Muscle layer of colon (tissue), 2 donors: Measurements from ENCODE around the gene SLC35F4.

Source experiments
- H3K27ac ChIP-seq: one replicate; pipeline ENCODE4 v1.7.0; 2013; ENCODE audit warnings: low read depth, mild to moderate bottlenecking, low read length, moderate library complexity
- H3K27me3 ChIP-seq, 2 donors: one replicate each; pipeline ENCODE4 v1.7.0; 2013; ENCODE audit warnings: low read length in 2 of 2, mild to moderate bottlenecking in 2 of 2; ENCODE audit not compliant: insufficient read depth in 2 of 2, control insufficient read depth in 1 of 2
- H3K36me3 ChIP-seq: one replicate; pipeline ENCODE4 v1.7.0; 2013; ENCODE audit warnings: mild to moderate bottlenecking, low read length; ENCODE audit not compliant: insufficient read depth
- H3K4me1 ChIP-seq: one replicate; pipeline ENCODE4 v1.7.0; 2013; ENCODE audit warnings: mild to moderate bottlenecking, low read length; ENCODE audit not compliant: insufficient read depth
- H3K4me3 ChIP-seq, 2 donors: one replicate each; pipeline ENCODE4 v1.7.0; 2013; ENCODE audit warnings: low read length in 2 of 2, low read depth in 1 of 2, mild to moderate bottlenecking in 1 of 2, moderate library complexity in 1 of 2
- H3K9ac ChIP-seq: one replicate; pipeline ENCODE4 v1.7.0; 2013; ENCODE audit warnings: low read length
- H3K9me3 ChIP-seq: one replicate; pipeline ENCODE4 v1.7.0; 2013; ENCODE audit warnings: mild to moderate bottlenecking, low read length
- donor health status: abdominal sarcoma.
- donor health status: Adenocarcinoma of cecum.

SLC35F4 gene

GRCh38 chr14:57865403-57866198 lies at the start of gene SLC35F4:
Gene SLC35F4, minus strand, starts transcription at chr14:57866092.
- H3K9ac ChIP-seq: no peak within 1 kb of the TSS
- peaks cover 0 to 28% of the 10 kb centered on the region in 2 donors for H3K27me3 ChIP-seq
- H3K4me3 ChIP-seq: no peak within 1 kb of the TSS

GRCh38 chr14:57909626-57910025 lies 43.7 kb upstream of the SLC35F4 start:
- Histone ChIP-seq H3K9me3 (no peaks in the 10 kb centered on the region), H3K36me3 (no peaks in the 10 kb centered on the region), H3K27ac (no peak overlapping the region), H3K4me1 (no peaks in the 10 kb centered on the region), H3K4me3 (no peak overlapping the region), H3K27me3 (no peaks in the 10 kb centered on the region), H3K9ac (no peak overlapping the region)

More at GRCh38 chr14:57865403-57866198, at the start of gene SLC35F4:
- Histone ChIP-seq H3K4me1 (no peaks in the 10 kb centered on the region), H3K36me3 (no peaks in the 10 kb centered on the region), H3K27ac (no peak within 1 kb of the TSS), H3K9me3 (no peaks in the 10 kb centered on the region)

- Histone ChIP-seq H3K9ac (no peak overlapping the region), H3K36me3 (no peaks in the 10 kb centered on the region), H3K4me1 (no peaks in the 10 kb centered on the region), H3K4me3 (no peak overlapping the region), H3K27ac (no peak overlapping the region), H3K27me3 (no peaks in the 10 kb centered on the region), H3K9me3 (no peaks in the 10 kb centered on the region)
Measured at GRCh38 chr14:57903954-57904353, 38.1 kb upstream of the SLC35F4 start.

- Histone ChIP-seq H3K9ac (no peak overlapping the region), H3K27me3 (no peaks in the 10 kb centered on the region), H3K36me3 (no peaks in the 10 kb centered on the region), H3K9me3 (no peaks in the 10 kb centered on the region), H3K27ac (no peak overlapping the region), H3K4me3 (no peak overlapping the region), H3K4me1 (peaks cover 4% of the 10 kb centered on the region)
Measured at GRCh38 chr14:57898837-57899572, 33.1 kb upstream of the SLC35F4 start.

- Histone ChIP-seq H3K4me1 (peaks cover 4% of the 10 kb centered on the region), H3K27ac (no peak overlapping the region), H3K9ac (no peak overlapping the region), H3K36me3 (no peaks in the 10 kb centered on the region), H3K4me3 (no peak overlapping the region), H3K27me3 (no peaks in the 10 kb centered on the region), H3K9me3 (no peaks in the 10 kb centered on the region)
Measured at GRCh38 chr14:57897144-57897748, 31.4 kb upstream of the SLC35F4 start.

GRCh38 chr14:57889245-57889644 lies 23.4 kb upstream of the SLC35F4 start:
- Histone ChIP-seq H3K27ac (no peak overlapping the region), H3K36me3 (no peaks in the 10 kb centered on the region)

GRCh38 chr14:57884175-57884574 lies 18.3 kb upstream of the SLC35F4 start:
- H3K9ac ChIP-seq: no peak overlapping the region
- H3K27ac ChIP-seq: no peak overlapping the region
- no peaks in the 10 kb centered on the region for H3K27me3 ChIP-seq
- H3K9me3 ChIP-seq: no peaks in the 10 kb centered on the region
- H3K36me3 ChIP-seq: no peaks in the 10 kb centered on the region
- H3K4me3 ChIP-seq: no peak overlapping the region
- H3K4me1 ChIP-seq: peaks cover 2% of the 10 kb centered on the region

More at GRCh38 chr14:57889245-57889644, 23.4 kb upstream of the SLC35F4 start:
- H3K4me1 ChIP-seq: peaks cover 4% of the 10 kb centered on the region
- H3K9me3 ChIP-seq: no peaks in the 10 kb centered on the region
- H3K27me3 ChIP-seq: no peaks in the 10 kb centered on the region
- no peak overlapping the region for H3K4me3 ChIP-seq
- H3K9ac ChIP-seq: no peak overlapping the region

- H3K4me3 ChIP-seq: no peak overlapping the region
- H3K4me1 ChIP-seq: no peaks in the 10 kb centered on the region
- H3K27me3 ChIP-seq: no peaks in the 10 kb centered on the region
- no peaks in the 10 kb centered on the region for H3K36me3 ChIP-seq
- no peaks in the 10 kb centered on the region for H3K9me3 ChIP-seq
- no peak overlapping the region for H3K9ac ChIP-seq
- H3K27ac ChIP-seq: no peak overlapping the region
Measured at GRCh38 chr14:57883061-57883460, 17.2 kb upstream of the SLC35F4 start.

- Histone ChIP-seq H3K27ac (no peak overlapping the region), H3K36me3 (no peaks in the 10 kb centered on the region), H3K4me3 (no peak overlapping the region)
Measured at GRCh38 chr14:57879516-57879915, 13.6 kb upstream of the SLC35F4 start.

GRCh38 chr14:57875985-57876384 lies 10.1 kb upstream of the SLC35F4 start:
- H3K4me1 ChIP-seq: no peaks in the 10 kb centered on the region
- H3K9ac ChIP-seq: no peak overlapping the region
- no peaks in the 10 kb centered on the region for H3K36me3 ChIP-seq
- H3K27ac ChIP-seq: no peak overlapping the region
- H3K27me3 ChIP-seq: no peaks in the 10 kb centered on the region
- H3K9me3 ChIP-seq: no peaks in the 10 kb centered on the region
- no peak overlapping the region for H3K4me3 ChIP-seq

More at GRCh38 chr14:57879516-57879915, 13.6 kb upstream of the SLC35F4 start:
- no peaks in the 10 kb centered on the region for H3K4me1 ChIP-seq
- no peaks in the 10 kb centered on the region for H3K9me3 ChIP-seq
- no peak overlapping the region for H3K9ac ChIP-seq
- H3K27me3 ChIP-seq: no peaks in the 10 kb centered on the region

GRCh38 chr14:57875296-57875695 lies 9.4 kb upstream of the SLC35F4 start:
- no peak overlapping the region for H3K9ac ChIP-seq
- no peak overlapping the region for H3K4me3 ChIP-seq
- H3K27me3 ChIP-seq: no peaks in the 10 kb centered on the region
- no peak overlapping the region for H3K27ac ChIP-seq
- H3K9me3 ChIP-seq: no peaks in the 10 kb centered on the region
- no peaks in the 10 kb centered on the region for H3K4me1 ChIP-seq
- H3K36me3 ChIP-seq: no peaks in the 10 kb centered on the region
